ENCODE data around the gene BABAM1.

BABAM1 gene

GRCh38 chr19:17303940-17304267 lies 36.7 kb downstream of the BABAM1 start:
- no peak for DNase-seq (ENCODE audit: low read depth)

DNA sequence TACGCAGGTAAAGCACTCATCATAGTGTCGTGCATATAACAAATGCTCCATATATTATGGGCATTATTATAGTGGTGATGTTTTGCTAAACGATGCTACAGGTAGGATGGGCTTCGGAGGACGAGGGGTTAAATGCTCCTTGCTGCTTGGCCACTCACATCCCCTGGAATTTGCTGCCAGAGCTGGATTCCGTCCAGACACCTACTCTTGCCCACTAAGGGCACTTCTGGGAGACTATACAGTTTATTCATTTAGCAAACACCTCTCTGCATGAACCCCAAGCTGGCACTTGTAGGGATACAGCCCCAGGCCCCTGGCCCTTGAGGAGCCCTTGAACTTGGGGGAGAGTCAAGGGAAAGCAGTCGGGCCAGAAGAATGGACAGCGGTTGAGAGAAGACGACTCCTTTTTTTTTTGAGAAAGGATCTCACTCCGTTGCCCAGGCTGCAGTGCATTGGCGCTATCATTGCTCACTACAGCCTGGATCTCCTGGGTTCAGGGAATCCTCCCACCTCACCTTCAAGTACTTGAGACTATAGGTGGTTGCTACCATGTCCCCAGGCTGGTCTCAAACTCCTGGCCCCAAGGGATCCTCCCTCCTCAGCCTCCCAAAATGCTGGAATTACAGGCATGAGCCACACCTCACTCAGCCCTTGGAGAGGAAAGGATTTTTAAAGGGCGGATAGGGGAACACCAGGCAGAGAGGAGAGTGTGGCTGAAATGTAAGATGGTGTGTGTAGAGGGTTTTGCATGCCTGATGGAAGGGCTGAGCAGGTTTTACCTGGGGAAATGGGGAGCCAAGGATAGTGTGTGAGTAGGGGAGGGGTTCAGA lies 37.4 kb downstream of the BABAM1 start:
- no peak for DNase-seq (ENCODE audit: low read depth)

GRCh38 chr19:17305216-17305516 lies 37.9 kb downstream of the BABAM1 start:
- no peak for DNase-seq (ENCODE audit: low read depth)

GRCh38 chr19:17305517-17306284 lies 38.5 kb downstream of the BABAM1 start, which contains the start of gene MRPL34:
TSS of gene MRPL34 (plus strand) at chr19:17305872. CDS start at chr19:17305893, 21 bp downstream.
- DNase-seq (ENCODE audit: low read depth), result peak; percentile 95

DNA sequence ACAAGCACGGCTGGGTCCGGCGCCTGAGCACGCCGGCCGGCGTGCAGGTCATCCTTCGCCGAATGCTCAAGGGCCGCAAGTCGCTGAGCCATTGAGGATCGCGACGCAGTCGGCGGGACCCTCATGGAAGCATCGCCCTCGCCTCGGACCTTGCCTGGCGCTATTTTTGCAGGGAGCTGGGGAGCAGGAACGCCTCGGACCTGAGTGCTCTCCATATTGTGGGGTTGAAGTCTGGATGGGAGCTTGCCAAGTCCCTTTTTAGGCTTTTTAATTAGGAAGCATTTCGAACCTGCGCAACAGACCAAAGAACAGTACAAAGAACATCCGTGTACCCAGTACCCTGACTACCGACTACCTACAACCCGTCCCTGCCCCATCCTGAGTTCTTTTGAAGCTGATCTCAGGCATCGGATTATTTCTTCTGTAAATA lies 39.1 kb downstream of the BABAM1 start:
- no peak for DNase-seq (ENCODE audit: low read depth)

DNA sequence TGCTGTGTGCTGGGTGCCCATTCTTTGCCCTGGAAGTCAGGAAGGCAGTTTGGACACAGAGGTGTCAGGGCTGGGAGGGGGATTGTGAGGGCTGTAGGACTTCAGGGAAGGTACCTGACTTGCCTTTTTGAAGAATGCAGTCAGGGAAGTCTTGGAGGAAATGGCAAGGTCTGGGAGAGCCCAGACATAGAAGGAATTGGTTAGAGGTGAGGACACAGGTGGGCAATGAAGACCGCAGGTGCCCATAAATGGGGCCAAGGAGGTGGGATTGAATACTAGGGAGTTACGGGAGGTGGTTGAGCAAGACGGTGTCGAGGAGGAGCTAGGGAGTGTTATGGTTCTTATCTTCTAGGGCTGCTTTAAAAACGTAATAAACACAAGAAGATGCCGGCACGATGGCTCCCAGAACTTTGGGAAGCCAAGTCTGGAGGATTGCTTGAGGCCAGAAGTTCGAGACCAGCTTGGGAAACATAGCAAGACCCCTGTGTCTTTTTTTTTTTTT lies 40.7 kb downstream of the BABAM1 start:
- no peak for DNase-seq (ENCODE audit: low read depth)

DNA sequence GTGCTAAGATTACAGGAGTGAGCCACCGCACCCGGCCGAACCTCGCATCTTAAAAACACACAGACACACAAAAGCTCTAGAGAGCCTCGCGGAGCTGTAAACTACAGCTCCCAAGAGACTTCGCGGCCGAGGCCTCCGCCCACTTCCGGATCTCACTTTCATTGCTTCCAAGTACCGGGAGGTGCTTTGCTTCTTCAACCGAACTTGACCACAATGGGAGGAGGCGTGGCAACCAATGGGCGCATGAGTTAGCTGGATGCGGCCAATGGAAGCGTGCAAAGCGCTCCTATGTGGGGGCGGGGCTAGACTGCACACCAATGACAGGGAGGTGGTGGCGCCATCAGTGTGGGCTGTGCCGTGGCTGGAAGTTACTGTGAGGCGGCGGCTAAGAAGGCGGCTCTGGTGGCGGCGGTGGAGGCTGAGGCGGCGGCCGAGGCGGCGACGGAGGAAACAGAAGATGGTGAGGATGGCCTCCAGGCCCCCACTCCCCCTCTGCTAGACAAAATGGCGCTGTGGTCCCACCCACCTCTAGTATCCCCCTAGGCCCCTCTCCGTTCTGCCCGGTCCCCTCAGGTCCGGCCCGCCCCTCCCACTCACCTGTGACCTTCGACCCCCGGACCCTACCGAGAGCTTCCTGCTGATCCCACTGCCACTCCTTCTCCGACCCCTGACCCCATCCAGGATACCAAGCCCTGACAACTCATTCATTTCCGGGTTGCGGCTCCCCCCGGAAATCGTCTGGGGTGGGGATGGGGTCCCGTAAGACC lies 42.1 kb downstream of the BABAM1 start, which contains the start of gene DDA1:
DDA1 (plus strand) TSS at position 366 of the 767 bp plus-strand sequence; CDS start at position 458, 92 bp downstream.
- peak; percentile 97 for DNase-seq (ENCODE audit: low read depth)

DNA sequence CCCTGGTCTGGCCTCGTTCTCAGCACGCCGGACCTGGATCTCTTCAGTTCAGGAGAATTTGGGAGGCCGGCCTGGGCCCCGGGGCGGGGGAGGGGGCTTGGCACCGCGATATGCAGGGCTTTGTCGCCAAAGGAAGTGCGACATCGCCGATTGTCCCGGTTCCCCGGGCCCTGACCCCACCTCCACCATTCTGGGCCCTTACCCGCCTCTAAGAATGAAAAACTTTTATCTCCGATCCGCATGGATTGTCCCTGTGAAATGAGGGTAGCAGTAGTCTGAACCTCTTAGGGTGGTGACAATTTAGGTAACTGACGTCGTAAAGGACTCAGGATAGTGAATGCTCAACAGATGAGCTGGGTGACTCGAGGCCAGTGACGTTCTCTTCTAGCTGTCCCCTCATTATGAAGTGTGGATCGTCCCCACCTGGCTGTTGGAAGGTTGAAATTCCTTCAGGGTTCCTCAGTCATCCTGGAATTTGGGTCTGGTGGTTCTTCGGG lies 42.8 kb downstream of the BABAM1 start:
- no peak for DNase-seq (ENCODE audit: low read depth)

- no peak for DNase-seq (ENCODE audit: low read depth)
Measured at GRCh38 chr19:17311455-17312188, 44.4 kb downstream of the BABAM1 start.

DNA sequence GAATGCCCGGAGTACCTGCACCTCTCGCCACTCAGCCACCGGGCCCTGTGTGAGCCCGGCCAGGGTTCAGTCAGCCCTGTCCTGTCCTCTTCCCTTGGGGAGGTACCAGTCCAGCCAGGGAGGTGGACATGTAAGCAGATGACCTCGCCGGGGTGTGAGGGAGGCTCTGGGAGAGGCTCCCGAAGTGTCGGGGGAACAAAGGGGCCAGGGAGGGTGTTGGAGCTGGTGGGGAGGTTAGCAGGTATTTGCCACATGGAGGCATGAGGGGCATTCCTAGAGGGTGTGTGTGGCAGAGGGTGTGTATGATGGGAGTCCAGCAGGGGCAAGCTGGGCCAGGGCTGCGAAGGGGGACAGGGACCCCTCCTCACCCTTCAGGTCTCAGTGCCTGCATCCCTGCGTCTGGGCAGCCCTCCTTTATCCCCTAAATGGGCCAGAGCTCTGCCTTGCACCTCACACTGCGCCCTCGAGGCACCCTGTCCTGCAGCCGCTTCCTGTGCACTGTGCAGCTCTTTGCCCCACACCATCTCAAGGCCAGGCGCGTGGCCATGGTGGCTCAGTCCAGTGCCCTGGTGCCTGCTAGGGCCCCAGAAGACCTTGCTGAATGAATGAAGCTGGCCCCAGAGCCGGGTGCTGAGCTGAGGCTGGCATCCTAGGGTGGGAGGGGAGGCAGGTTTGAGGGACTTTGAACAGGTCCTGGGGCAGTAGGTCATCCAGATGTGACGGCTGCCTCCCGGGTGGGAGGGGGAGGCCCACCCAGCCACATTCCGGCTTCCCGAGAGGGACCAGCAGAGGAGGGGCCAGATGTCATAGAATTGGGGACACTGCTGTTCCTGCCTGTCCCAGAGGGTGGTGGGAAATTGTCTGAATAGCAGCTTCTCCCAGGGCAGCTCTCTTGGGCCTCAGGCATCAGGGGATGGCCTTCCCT lies 45.2 kb downstream of the BABAM1 start:
- no peak for DNase-seq (ENCODE audit: low read depth)

DNA sequence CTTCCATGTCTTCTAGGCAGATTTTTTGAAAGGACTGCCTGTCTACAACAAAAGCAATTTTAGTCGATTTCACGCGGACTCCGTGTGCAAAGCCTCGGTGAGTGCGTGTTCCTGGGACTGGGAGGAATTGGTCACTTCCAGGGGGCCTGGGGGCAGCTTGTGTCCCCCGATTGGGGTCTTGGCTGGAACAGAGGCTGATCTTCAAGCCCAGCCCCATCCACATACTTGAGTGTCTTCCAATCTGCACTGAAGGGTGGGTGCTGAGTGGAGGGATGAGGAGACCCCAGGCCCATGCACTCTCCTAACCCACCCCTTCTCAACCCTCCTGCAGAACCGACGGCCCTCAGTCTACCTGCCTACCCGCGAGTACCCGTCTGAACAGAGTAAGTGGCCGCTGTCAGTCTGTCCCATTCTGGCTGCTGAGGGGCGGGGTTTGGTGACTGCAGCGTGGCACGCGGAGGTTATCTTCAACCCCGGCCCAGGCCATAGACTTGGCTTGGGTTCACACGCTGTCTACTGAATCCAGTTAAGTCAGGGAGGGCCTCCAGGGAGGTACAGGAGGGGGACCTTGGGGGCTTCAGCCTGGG lies 46.9 kb downstream of the BABAM1 start:
- no peak for DNase-seq (ENCODE audit: low read depth)

GRCh38 chr19:17318966-17319365 lies 51.7 kb downstream of the BABAM1 start:
- DNase-seq (ENCODE audit: low read depth), result no peak

DNA sequence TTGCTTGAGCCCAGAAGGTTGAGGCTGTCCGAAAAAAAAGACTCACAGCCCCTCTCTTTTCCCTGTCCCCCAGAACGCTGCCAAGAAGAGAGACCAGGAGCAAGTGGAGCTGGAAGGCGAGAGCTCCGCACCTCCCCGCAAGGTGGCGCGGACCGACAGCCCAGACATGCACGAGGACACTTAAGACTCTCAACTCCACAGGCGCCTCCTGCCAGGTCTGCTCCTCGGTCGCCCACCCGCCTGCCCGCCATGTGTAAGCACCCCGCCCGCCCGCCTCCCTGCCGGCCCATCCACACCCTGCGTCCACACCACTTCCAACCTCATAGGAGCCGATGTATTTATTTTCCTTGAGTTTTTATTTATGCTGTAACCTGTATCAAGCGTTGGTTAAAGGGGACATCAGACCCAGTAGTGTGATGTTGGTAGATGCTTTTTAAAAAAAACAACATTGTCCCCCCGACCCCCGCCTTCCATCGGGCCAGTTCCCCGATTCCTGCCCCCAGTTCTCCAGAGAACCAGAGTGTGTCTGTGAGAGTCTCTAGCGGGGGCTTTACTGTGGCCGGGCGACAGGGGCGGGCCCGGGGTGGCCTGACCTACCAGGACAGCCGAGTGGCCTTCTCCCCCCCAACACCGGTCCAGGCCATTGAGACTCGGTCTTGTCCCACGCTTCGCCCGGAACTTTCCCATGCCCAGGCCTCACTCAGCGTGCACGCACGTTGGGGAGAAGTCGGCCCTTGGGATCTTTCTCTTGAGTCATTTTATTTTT lies 52.4 kb downstream of the BABAM1 start:
- DNase-seq (ENCODE audit: low read depth), result no peak

DNA sequence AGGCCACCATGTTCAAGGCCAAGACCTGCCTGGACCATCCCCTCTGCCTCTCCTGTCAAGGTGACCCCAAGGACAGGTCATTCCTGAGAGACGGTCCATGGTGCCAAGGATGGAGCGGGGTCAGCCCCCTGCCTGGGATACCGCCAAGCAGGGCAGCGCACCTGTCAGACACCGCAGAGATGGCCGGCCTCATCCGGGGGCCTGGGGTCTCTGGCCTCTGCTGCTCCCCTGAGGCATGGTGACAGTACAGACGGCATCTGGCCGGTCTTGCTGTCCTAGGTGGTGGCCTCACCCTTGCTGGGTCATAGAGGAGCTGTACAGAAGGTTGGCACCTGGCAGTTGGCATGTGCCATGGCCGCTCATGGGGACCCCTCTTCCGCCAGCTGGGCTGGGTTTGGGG lies 53.2 kb downstream of the BABAM1 start:
- DNase-seq (ENCODE audit: low read depth), result no peak

DNA sequence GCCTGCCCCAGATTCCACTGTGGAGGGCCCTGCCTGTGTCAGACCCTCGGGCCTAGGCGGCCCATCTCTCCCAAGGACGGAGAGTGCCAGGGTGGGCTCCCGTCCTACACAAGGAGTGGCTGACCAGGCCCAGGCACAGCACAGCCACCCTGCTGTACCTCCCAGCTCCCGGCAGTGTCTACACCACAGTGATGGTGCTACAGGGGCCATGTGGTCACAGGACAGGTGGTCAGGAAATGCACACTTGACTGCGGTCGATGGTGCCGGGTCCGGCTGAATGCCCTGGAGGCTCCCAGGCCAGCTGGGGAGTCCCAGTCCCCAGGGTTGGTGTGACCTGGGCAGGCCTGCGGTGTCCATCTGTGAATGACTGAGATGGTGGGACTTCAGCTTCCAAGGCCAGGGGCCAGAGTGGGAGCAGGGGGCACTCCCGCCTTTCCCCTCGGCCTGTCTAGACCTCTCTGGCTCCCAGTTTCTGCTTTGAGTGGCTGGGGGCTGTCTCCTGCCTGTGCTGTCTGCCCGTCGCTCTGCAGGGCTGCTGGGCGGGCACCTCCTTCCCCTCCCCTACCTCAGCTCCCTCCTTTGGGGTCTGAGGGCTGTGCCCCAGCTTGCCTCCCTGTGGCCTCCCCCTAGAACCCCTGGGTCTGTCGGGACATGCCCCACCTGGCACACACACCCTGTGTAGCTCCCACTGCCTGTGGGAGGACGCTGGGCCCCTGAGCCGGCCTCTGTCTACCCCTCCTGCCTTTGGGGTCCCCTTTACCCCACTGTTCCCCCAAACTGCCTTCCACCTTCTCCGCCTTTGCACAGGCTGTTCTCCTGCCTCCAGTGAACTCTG lies 54.6 kb downstream of the BABAM1 start:
- no peak for DNase-seq (ENCODE audit: low read depth)

DNA sequence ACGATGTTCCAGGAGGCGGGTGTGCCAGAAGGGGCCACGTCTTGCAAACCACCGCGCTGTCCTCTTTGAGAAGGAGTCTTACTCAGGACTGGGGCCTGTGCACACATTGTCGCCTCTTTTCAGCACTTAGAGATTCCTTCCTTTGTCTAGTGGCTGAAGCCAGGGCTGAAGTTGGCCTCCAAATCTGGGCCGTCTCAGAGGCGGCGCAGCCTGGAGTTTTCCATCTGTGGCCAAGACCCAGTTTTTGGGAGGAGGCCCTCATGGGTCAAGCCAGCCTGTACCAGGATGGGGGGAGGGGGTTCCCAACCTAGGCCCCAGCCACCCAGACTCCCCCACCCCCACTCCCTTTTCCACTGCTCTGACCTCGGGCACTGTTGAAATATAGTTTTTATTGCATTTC lies 55.6 kb downstream of the BABAM1 start:
- DNase-seq (ENCODE audit: low read depth), result no peak

DNA sequence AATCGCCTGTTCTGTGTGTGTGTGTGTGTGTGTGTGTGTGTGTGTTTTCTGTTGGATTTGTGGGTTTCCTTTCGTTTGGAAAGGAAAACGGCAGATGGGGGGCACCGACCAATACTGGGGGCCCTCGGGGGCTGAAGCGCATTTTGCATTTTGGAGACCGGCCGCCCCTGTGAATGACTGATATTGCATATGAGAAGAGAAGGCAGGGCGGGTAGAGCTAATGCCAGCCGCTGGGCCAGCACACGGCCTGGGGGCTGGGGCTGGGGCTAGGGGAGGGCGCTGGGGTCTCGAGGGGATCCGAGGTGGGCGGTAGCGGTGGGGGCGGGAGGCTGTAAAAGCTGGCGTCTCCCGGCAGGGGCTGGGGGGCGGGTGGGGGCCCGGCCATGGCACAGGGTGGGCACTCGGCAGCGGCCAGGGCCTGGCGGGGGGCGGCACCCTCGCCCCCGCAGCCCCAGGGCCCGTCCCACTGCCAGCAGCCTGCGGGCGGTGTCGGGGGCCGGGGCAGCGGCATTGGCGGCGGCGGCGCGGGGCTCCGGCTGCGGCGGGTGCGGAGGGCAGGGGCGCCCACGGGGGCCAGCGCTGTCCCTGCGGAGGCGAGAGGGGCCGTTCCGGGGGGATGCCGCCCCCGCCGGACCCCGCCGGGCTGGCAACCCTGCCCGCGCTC lies 56.2 kb downstream of the BABAM1 start:
- DNase-seq (ENCODE audit: low read depth), result no peak

DNA sequence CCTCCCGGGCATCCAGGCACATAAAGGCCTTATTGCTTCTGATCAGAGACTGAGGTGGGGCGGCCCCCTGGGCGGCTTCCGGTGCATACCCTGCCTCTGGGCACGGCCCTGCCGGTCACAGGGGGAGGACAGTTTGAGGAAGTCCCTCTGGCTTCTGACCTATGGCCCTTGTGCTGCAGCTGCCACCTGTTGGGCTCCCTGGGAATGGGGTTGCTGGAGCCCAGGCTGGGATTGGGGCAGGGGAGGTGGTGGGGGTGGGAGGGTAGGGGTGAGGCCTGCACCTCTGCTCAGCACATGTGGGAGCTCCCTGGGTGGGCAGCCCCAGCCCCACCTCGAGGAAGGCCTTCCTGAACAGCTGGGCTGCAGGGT lies 56.7 kb downstream of the BABAM1 start:
- no peak for DNase-seq (ENCODE audit: low read depth)
